A549 (cell line): Measurements from ENCODE around the gene IL5. TPM values are rescaled to one million over a fixed set of nuclear protein-coding genes. Genes with fewer than 3 reads are reported as not detected.

Experiments
- ATAC-seq, 2 experiments: fragments of 200-7000 bp in 1 of 2; fragments of >200 bp in 1 of 2; cut with Nextera tagmentation in 1 of 2; cut with Tn5 transposase in 1 of 2; 3 replicates each; pipeline versions ENCODE4 v1.8.0 to v1.9.1; 2018 to 2020; ENCODE audit warnings: mild to moderate bottlenecking in 1 of 2, moderate library complexity in 1 of 2
- CTCF ChIA-PET: fragments of 300-600 bp; sonication (Branson Sonifier 250); formaldehyde crosslinking; extraction: SDS; loops from one replicate; lab custom pipeline; 2021; ENCODE audit warnings: antibody characterized with exemption, inconsistent platforms; lab: Yijun Ruan, JAX
- POLR2A ChIA-PET: fragments of 350-600 bp; formaldehyde crosslinking; extraction: SDS; loops from one replicate; lab custom pipeline; 2021; ENCODE audit warnings: antibody characterized with exemption, inconsistent platforms; lab: Yijun Ruan, JAX
- DNase-seq, 2 experiments: peaks; one replicate each; pipeline versions ENCODE4 v3.0.0 to v3.0.0-alpha.2; 2011 to 2016; ENCODE audit warnings: low read depth in 1 of 2, low spot score in 1 of 2
- FAIRE-seq: peaks from 2 replicates; lab custom pipeline; 2011; peaks lifted over from hg19 to GRCh38; lab: Jason Lieb, UNC
- H3K27ac ChIP-seq, 2 experiments: fragments of >200 bp; sonication (Bioruptor Twin); formaldehyde crosslinking; 3 replicates each; pipeline ENCODE4 v1.5.1; 2016 to 2017
- H3K4me1 ChIP-seq: fragments of >200 bp; sonication (Bioruptor Twin); formaldehyde crosslinking; 3 replicates; pipeline ENCODE4 v1.6.1; 2016
- H3K4me2 ChIP-seq: fragments of >200 bp; sonication (Bioruptor Twin); formaldehyde crosslinking; 3 replicates; pipeline ENCODE4 v1.6.1; 2016
- H3K4me3 ChIP-seq: fragments of >200 bp; sonication (Bioruptor Twin); formaldehyde crosslinking; 3 replicates; pipeline ENCODE4 v1.5.1; 2016
- H3K9me3 ChIP-seq: fragments of >200 bp; sonication (Bioruptor Twin); formaldehyde crosslinking; 3 replicates; pipeline ENCODE4 v1.6.1; 2016
- CBX8 ChIP-seq: fragments of 200-600 bp; sonication (generic); IDR thresholded peaks from 2 replicates; pipeline ENCODE4 v1.6.1; 2016
- CTCF ChIP-seq: fragments of >200 bp; sonication (Bioruptor Twin); formaldehyde crosslinking; IDR thresholded peaks from 3 replicates; pipeline ENCODE4 v1.5.1; 2016
- E2F6 ChIP-seq: IDR thresholded peaks from 2 replicates; pipeline ENCODE4 v1.6.1; 2012; ENCODE audit warnings: low read depth, borderline replicate concordance
- ELK1 ChIP-seq: fragments of 150-350 bp; IDR thresholded peaks from 2 replicates; pipeline ENCODE4 v1.6.1; 2014; ENCODE audit warnings: low read depth, mild to moderate bottlenecking, low read length
- ESRRA ChIP-seq: fragments of 150-350 bp; IDR thresholded peaks from 2 replicates; pipeline ENCODE4 v1.6.1; 2014; ENCODE audit warnings: mild to moderate bottlenecking, low read length, borderline replicate concordance
- HDAC2 ChIP-seq: fragments of 200-600 bp; sonication (generic); IDR thresholded peaks from 2 replicates; pipeline ENCODE4 v1.6.1; 2016
- HOXB5 ChIP-seq: fragments of 250-450 bp; sonication (Bioruptor Pico); IDR thresholded peaks from 2 replicates; pipeline ENCODE4 v1.5.0; 2020; ENCODE audit warnings: mild to moderate bottlenecking, moderate library complexity
- JUN ChIP-seq, 2 experiments: fragments of >200 bp; sonication (Bioruptor Twin); formaldehyde crosslinking; IDR thresholded peaks; 2 replicates in 1 of 2; 3 replicates in 1 of 2; pipeline ENCODE4 v1.6.1; 2016 to 2017
- MAZ ChIP-seq: fragments of 150-350 bp; IDR thresholded peaks from 2 replicates; pipeline ENCODE4 v1.6.1; 2014; ENCODE audit warnings: antibody characterized with exemption, low read depth, low read length, borderline replicate concordance
- NR3C1 ChIP-seq: fragments of >200 bp; sonication (Bioruptor Twin); formaldehyde crosslinking; IDR thresholded peaks from 3 replicates; pipeline ENCODE4 v1.6.1; 2017
- PBX3 ChIP-seq: IDR thresholded peaks from 2 replicates; pipeline ENCODE4 v1.6.1; 2012
- POLR2A ChIP-seq: IDR thresholded peaks from 2 replicates; pipeline ENCODE4 v1.6.1; 2012; ENCODE audit warnings: mild to moderate bottlenecking, low read length
- RCOR1 ChIP-seq: fragments of 150-350 bp; IDR thresholded peaks from 2 replicates; pipeline ENCODE4 v1.6.1; 2014; ENCODE audit warnings: antibody characterized with exemption, low read length, low read depth
- ZFP36 ChIP-seq: fragments of 450-650 bp; IDR thresholded peaks from 2 replicates; pipeline ENCODE4 v1.6.1; 2014; ENCODE audit warnings: borderline replicate concordance; ENCODE audit not compliant: partially characterized antibody
- WGBS: methylation state at CpG from one replicate; pipeline ENCODE4 v1.1.6; 2017; ENCODE audit errors: missing lambda C conversion rate; 5-methylcytosine and 5-hydroxymethylcytosine counted together
- polyA plus RNA-seq, 4 experiments: library from polyadenylated mRNA; depleted of rRNA in 3 of 4; stranded (reverse); fragments of >200 nt; fragmentation: RNase III in 1 of 4; extraction: RNeasy Plus Mini Kit Qiagen cat#74134 plus additional on column Dnase treatment in 1 of 4; gene quantifications; 2 replicates in 3 of 4; 3 replicates in 1 of 4; pipeline ENCODE4 v1.2.3, GENCODE V29; 2011 to 2017

Gene IL5
- polyA plus RNA-seq, 2 of the 4 experiments (the other 2 are of a cell fraction), result not detected

GRCh38 chr5:132540149-132540548 lies 3.2 kb downstream of the IL5 start:
- TF ChIP-seq PBX3, result no peak
- TF ChIP-seq POLR2A, result no peak
- TF ChIP-seq CTCF, result no peak
- no peak for TF ChIP-seq HDAC2
- TF ChIP-seq ELK1, result no peak
- no peak for TF ChIP-seq RCOR1
- no peaks in the 10 kb centered on the region for H3K9me3 ChIP-seq
- no peak overlapping the region for H3K27ac ChIP-seq
- H3K4me3 ChIP-seq, result no peak overlapping the region
- FAIRE-seq, result no peak
- POLR2A ChIA-PET, result no interaction called here
- H3K4me1 ChIP-seq, result no peaks in the 10 kb centered on the region
- no peak overlapping the region for H3K4me2 ChIP-seq
- no peak; a peak in 1 of 6 replicates for ATAC-seq
- DNase-seq, result no peak
- WGBS, result 71% methylated on average over 5 of the region's 5 CpGs
- CTCF ChIA-PET, result interaction anchor here (6.2 kb wide), 1 partner anchor 13 kb away, joined by 51 read pairs; no protein-coding TSS in a partner anchor

- 30% methylated on average over 4 of the region's 4 CpGs for WGBS
- H3K27ac ChIP-seq, result no peak overlapping the region
Observed at GRCh38 chr5:132539716-132540115, 3.6 kb downstream of the IL5 start.

GRCh38 chr5:132530946-132531345 lies 12.4 kb downstream of the IL5 start:
- WGBS, result 54% methylated on average over 4 of the region's 4 CpGs

More at GRCh38 chr5:132539716-132540115, 3.6 kb downstream of the IL5 start:
- ATAC-seq, result no peak
- no peak overlapping the region for H3K4me2 ChIP-seq
- ChIA-PET POLR2A (interaction anchor here (0.6 kb wide), 1 partner anchor 419 kb away, joined by 3 read pairs; no protein-coding TSS in a partner anchor), CTCF (interaction anchor here (6.2 kb wide), 1 partner anchor 13 kb away, joined by 51 read pairs; no protein-coding TSS in a partner anchor)
- H3K4me1 ChIP-seq, result no peaks in the 10 kb centered on the region
- no peak for FAIRE-seq
- DNase-seq, result no peak
- H3K4me3 ChIP-seq, result no peak overlapping the region
- TF ChIP-seq CBX8 (no peak), MAZ (no peak), ELK1 (no peak), NR3C1 (no peak), JUN (IDR thresholded peaks at IDR 0.05) (no peak), ESRRA (no peak), RCOR1 (no peak)
- no peaks in the 10 kb centered on the region for H3K9me3 ChIP-seq

More at GRCh38 chr5:132530946-132531345, 12.4 kb downstream of the IL5 start:
- Histone ChIP-seq H3K4me3 (no peak overlapping the region), H3K9me3 (no peaks in the 10 kb centered on the region), H3K4me2 (no peak overlapping the region), H3K27ac (no peak overlapping the region), H3K4me1 (no peaks in the 10 kb centered on the region)
- ChIA-PET POLR2A (no interaction called here), CTCF (interaction anchor here (0.7 kb wide), 1 partner anchor 155 kb away, joined by 3 read pairs; no protein-coding TSS in a partner anchor)
- ATAC-seq, result no peak
- TF ChIP-seq HOXB5 (no peak), CTCF (no peak), RCOR1 (no peak), ZFP36 (no peak), E2F6 (no peak), CBX8 (no peak)
- no peak for FAIRE-seq
- no peak for DNase-seq
